Esophagus muscularis mucosa (tissue), 4 donors: ENCODE measurements around the gene KCNQ5. TPM values are rescaled to one million over a fixed set of nuclear protein-coding genes. Genes with fewer than 3 reads are reported as not detected.

Source experiments
- DNase-seq: peaks from one replicate; pipeline ENCODE4 v3.0.0-alpha.2; 2017; ENCODE audit errors: extremely low spot score
- H3K27ac ChIP-seq, 4 donors: fragments of 200-600 bp; sonication (generic); replicated peaks in 1 of 4; 1 replicate in 3 of 4; 2 replicates in 1 of 4; pipeline ENCODE4 v1.5.1; 2016 to 2019; ENCODE audit warnings: mild to moderate bottlenecking in 1 of 4
- H3K27me3 ChIP-seq, 4 donors: fragments of 200-600 bp; sonication (generic); one replicate each; pipeline versions ENCODE4 v1.5.1 to v1.6.0; 2016 to 2019
- H3K36me3 ChIP-seq, 4 donors: fragments of 200-600 bp; sonication (generic); one replicate each; pipeline ENCODE4 v1.5.1; 2016 to 2019
- H3K4me1 ChIP-seq, 4 donors: fragments of 200-600 bp; sonication (generic); one replicate each; pipeline ENCODE4 v1.5.1; 2016 to 2019
- H3K4me3 ChIP-seq, 4 donors: fragments of 200-600 bp; sonication (generic); 1 replicate in 2 of 4; 2 replicates in 2 of 4; pipeline ENCODE4 v1.5.1; 2016 to 2019; ENCODE audit warnings: mild to moderate bottlenecking in 4 of 4, moderate library complexity in 1 of 4
- H3K9me3 ChIP-seq, 4 donors: fragments of 200-600 bp; sonication (generic); 1 replicate in 3 of 4; 2 replicates in 1 of 4; pipeline ENCODE4 v1.5.1; 2016 to 2019
- EP300 ChIP-seq: sonication (generic); formaldehyde crosslinking; IDR thresholded peaks from one replicate; pipeline ENCODE4 v1.6.1; 2017; ENCODE audit warnings: antibody characterized with exemption
- POLR2A ChIP-seq: fragments of 450-650 bp; IDR thresholded peaks from one replicate; pipeline ENCODE4 v1.6.1; 2017; ENCODE audit warnings: antibody characterized with exemption, moderate library complexity, mild to moderate bottlenecking, low read depth
- POLR2AphosphoS5 ChIP-seq, 2 donors: sonication (generic); formaldehyde crosslinking; IDR thresholded peaks; one replicate each; pipeline ENCODE4 v1.6.1; 2017; ENCODE audit warnings: antibody characterized with exemption in 2 of 2
- WGBS: methylation state at CpG from one replicate; pipeline ENCODE4 v1.1.5; 2018; 5-methylcytosine and 5-hydroxymethylcytosine counted together
- intact Hi-C: fragments of 100-400 bp; cut with DNase I; formaldehyde crosslinking; loops from one replicate; pipeline ENCODE4 v1.15.1; 2023
- total RNA-seq, 4 donors: library from RNA; depleted of rRNA; stranded (reverse); fragments of >200 nt; gene quantifications; one replicate each; pipeline versions ENCODE4 v1.1.0 to v1.2.1, GENCODE V29; 2016
- TF ChIP-seq, protein P1 (sequence below), 3 experiments: fragments of 200-600 bp in 2 of 3; fragments of 450-650 bp in 1 of 3; sonication (generic) in 2 of 3; IDR thresholded peaks; one replicate each; pipeline ENCODE4 v1.5.1; 2017 to 2019; ENCODE audit warnings: antibody characterized with exemption in 3 of 3, mild to moderate bottlenecking in 2 of 3, moderate library complexity in 1 of 3

KCNQ5 gene
- total RNA-seq, 4 donors from 2014 or later = 1.2 to 2.2 (median 1.8) TPM

DNA sequence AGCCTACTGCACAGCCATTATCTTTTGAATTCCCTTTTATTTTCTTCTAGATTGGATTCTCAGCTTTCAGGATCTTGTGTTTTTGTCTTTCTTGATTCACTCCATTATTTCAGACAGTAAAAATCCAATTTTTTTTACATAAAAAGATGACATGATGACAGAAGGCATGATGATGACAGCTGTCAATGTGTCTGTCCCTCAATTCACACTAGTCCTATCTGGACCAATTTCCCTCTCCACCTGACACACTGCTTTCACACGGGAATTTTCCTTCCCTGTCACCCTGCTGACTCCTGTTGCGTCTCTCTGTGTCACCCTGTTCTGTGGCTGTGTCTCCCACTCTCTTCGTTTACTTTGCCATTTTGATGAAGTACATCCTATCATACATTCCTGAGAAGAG lies 529.9 kb downstream of the KCNQ5 start:
- intact Hi-C loops = no loop called here
- WGBS = 69% methylated on average over 3 of the region's 3 CpGs

DNA sequence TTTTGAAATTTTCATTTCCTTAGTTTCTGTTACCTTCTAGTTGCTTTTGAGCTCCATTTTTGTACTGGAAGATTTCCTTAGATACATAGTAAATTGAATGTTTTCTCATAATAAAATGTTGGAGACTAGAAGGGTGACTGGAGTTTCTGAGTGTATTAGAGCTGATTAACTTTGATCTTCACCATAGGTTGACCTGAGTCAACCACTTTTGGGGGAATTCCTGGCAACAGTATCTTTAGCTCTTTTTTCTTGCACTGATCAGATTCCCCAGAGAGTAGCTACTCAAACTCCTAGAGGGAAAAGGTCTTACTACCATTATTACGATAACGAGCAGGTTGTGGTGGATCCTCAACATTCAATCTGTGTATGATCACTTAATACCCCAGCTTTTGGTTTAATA lies 530.7 kb downstream of the KCNQ5 start:
- 97% methylated on average over 2 of the region's 2 CpGs for WGBS
- no peak for TF ChIP-seq POLR2AphosphoS5 (IDR thresholded peaks at IDR 0.05)
- TF ChIP-seq POLR2A = no peak

More for the DNA sequence above, 529.9 kb downstream of the KCNQ5 start:
- Histone ChIP-seq H3K4me1 (no peaks in the 10 kb centered on the region), H3K27me3 (no peaks in the 10 kb centered on the region), H3K36me3 (no peaks in the 10 kb centered on the region), H3K4me3 (no peak overlapping the region), H3K27ac (no peak overlapping the region), H3K9me3 (no peaks in the 10 kb centered on the region)
- TF ChIP-seq POLR2AphosphoS5 (IDR thresholded peaks at IDR 0.05) (no peak), POLR2A (no peak), EP300 (no peak)
- TF ChIP-seq, protein P1, sequence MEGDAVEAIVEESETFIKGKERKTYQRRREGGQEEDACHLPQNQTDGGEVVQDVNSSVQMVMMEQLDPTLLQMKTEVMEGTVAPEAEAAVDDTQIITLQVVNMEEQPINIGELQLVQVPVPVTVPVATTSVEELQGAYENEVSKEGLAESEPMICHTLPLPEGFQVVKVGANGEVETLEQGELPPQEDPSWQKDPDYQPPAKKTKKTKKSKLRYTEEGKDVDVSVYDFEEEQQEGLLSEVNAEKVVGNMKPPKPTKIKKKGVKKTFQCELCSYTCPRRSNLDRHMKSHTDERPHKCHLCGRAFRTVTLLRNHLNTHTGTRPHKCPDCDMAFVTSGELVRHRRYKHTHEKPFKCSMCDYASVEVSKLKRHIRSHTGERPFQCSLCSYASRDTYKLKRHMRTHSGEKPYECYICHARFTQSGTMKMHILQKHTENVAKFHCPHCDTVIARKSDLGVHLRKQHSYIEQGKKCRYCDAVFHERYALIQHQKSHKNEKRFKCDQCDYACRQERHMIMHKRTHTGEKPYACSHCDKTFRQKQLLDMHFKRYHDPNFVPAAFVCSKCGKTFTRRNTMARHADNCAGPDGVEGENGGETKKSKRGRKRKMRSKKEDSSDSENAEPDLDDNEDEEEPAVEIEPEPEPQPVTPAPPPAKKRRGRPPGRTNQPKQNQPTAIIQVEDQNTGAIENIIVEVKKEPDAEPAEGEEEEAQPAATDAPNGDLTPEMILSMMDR (IDR thresholded peaks at IDR 0.05) = no peak
- DNase-seq = no peak

DNA sequence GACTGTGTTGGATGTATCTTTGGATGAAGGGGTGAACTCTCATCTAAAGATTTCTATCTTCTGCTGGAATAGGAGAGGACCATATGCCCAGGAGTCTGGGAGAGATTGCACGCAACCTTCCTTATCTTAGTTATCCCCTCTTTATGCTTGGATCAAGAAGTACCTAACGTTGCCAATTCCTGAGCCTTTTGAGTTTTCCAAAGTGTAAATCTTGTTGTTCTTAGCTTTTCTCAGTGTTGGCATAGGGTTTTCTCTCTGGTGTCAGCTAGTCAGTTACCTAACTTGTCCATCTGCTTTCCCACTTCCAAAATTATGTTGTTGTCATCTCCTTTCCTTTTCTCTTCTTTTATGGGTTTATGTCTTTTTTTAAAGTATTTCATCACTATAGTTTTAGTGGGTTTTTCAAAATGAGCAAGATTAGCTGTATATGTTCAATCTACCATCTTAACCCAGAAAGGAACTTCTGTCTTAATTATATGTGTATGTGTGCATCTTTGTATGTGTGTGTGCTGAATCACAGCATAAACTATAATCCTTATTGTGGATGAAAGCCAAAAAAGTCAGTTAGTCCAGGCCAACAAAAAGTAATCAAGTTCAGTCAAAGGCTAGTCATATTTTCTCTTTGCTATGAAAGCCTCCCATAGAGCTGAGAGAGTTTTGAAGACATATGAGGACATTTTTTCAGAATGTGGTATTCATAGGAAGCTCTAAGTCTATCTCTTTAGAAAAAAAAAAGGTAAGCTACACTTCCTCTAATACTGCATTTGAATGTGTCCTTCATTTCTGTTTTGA lies 531.3 kb downstream of the KCNQ5 start:
- no peak overlapping the region for H3K4me3 ChIP-seq
- H3K4me1 ChIP-seq = no peaks in the 10 kb centered on the region
- intact Hi-C loops = no loop called here
- H3K27me3 ChIP-seq = no peaks in the 10 kb centered on the region
- WGBS = 53% methylated on average over 2 of the region's 2 CpGs
- DNase-seq = no peak
- no peak overlapping the region for H3K27ac ChIP-seq
- TF ChIP-seq EP300 (no peak), POLR2A (no peak), POLR2AphosphoS5 (IDR thresholded peaks at IDR 0.05) (no peak)
- TF ChIP-seq, protein P1 (IDR thresholded peaks at IDR 0.05) = no peak
- no peaks in the 10 kb centered on the region for H3K36me3 ChIP-seq
- no peaks in the 10 kb centered on the region for H3K9me3 ChIP-seq

More for the DNA sequence above, 530.7 kb downstream of the KCNQ5 start:
- Histone ChIP-seq H3K9me3 (no peaks in the 10 kb centered on the region), H3K27me3 (no peaks in the 10 kb centered on the region), H3K4me3 (no peak overlapping the region), H3K36me3 (no peaks in the 10 kb centered on the region), H3K4me1 (no peaks in the 10 kb centered on the region), H3K27ac (no peak overlapping the region)
- DNase-seq = no peak
- intact Hi-C loops = no loop called here

DNA sequence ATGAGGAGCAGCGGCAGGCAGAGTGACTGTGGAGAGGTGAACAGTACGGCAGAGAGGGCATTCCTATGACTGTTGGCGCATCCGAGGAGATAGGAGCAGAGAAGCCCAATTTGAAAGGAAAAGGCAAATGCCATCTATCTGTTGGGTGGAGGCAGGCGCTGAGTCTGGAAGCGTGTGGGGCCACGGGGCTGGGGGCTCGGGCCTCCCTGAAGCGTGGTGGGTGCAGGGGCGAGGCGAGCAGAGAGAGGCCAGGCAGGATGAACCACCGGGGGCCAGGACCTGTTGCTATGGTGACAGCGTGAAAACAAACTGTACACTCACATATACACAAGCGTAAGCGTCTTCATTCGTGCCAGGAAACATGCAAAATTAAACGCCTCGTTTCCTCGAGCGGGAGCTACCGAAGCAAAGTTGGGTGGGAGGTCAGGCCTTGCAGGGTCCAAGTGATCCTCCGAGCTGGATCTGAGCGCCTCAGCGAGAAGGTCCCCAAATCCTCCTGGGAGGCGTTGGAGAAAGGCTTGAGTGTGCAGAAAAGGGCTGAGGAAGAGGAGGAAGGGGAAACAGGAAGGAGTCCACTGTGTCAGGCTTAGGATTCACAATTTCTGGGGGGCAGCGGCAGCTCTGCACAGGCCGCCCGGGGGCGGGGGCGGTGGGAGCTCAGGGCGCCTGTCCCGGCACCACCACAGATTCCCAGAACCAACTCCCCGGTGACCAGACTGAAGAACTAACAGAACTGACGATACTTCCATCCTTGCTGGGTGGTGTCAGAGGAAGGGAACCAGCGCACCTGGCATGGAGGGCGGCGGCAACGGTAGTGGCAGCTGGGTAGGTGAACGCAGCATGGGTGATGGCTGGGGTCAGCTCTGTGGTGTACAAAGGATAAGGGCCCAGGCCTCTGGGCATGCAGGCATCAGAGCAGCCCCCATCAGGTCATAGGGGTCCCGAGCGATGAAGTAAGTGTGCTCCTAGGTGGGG lies 535.2 kb downstream of the KCNQ5 start:
- intact Hi-C loops = no loop called here
- H3K4me3 ChIP-seq = no peak overlapping the region
- no peaks in the 10 kb centered on the region for H3K27me3 ChIP-seq
- no peak overlapping the region for H3K27ac ChIP-seq
- TF ChIP-seq EP300 = no peak
- TF ChIP-seq, protein P1 (IDR thresholded peaks at IDR 0.05) = no peak
- TF ChIP-seq POLR2AphosphoS5 (IDR thresholded peaks at IDR 0.05) = no peak
- no peak for TF ChIP-seq POLR2A
- WGBS = 94% methylated on average over 41 of the region's 41 CpGs
- no peaks in the 10 kb centered on the region for H3K9me3 ChIP-seq
- peak; percentile 7 for DNase-seq
- H3K4me1 ChIP-seq = no peaks in the 10 kb centered on the region
- no peaks in the 10 kb centered on the region for H3K36me3 ChIP-seq

DNA sequence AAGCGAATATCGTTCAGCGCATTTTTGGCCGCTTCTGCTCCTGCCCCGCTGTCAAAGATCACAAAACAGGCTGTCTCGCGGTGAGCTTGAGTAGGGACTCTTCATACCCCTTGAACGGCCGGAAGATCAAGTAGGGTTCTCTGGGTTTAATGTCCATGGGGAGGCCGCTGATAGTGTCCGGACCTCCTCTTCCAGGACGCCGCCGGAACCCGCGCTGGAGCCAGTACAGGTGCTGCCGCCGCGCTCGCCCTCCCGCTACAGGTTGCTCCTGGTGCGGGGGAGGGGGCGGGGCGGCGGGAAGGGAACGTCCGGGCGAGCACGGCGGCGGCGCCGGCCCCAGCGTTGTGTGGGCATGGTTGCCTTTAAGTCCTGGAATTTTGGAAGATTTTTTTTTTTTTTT lies 536.0 kb downstream of the KCNQ5 start:
- intact Hi-C loops = no loop called here
- WGBS = 87% methylated on average over 34 of the region's 34 CpGs
- no peaks in the 10 kb centered on the region for H3K9me3 ChIP-seq
- TF ChIP-seq POLR2A (no peak), EP300 (no peak), POLR2AphosphoS5 (IDR thresholded peaks at IDR 0.05) (no peak)
- TF ChIP-seq, protein P1 (IDR thresholded peaks at IDR 0.05) = no peak
- no peak overlapping the region for H3K4me3 ChIP-seq
- H3K27ac ChIP-seq = no peak overlapping the region
- no peaks in the 10 kb centered on the region for H3K36me3 ChIP-seq
- H3K4me1 ChIP-seq = no peaks in the 10 kb centered on the region
- no peaks in the 10 kb centered on the region for H3K27me3 ChIP-seq
- no peak for DNase-seq
